ENCODE measurements around the gene DNAH3. TPM values are rescaled to one million over a fixed set of nuclear protein-coding genes. Genes with fewer than 3 reads are reported as not detected.

Gene DNAH3
- total and polyA plus RNA-seq, 2 of the 13 experiments (the other 11 are each of a cell fraction or from before 2014, with no cell fraction given): 0.07 to 0.08 TPM

DNA sequence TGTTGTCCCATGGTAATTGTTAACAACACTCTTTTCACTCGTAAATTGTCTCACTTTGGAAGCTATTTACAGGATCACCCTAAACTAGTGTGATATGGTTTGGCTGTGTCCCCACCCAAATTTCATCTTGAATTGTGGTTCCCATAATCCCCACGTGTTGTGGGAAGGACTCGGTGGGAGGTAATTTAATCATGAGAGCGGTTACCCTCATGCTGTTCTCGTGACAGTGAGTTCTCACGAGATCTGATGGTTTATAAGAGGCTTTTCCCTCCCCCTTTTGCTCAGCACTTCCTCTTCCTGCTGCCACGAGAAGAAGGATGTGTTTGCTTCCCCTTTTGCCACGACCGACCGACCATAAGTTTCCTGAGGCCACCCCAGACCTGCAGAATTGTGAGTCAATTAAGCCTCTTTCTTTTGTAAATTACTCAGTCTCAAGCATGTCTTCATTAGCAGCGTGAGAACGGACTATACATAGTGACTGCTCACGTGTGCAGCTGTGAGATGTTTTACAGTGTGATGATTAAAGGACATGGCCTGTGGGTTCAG, 34.4 kb downstream of the DNAH3 start (continued):
- TF ChIP-seq, protein P1, sequence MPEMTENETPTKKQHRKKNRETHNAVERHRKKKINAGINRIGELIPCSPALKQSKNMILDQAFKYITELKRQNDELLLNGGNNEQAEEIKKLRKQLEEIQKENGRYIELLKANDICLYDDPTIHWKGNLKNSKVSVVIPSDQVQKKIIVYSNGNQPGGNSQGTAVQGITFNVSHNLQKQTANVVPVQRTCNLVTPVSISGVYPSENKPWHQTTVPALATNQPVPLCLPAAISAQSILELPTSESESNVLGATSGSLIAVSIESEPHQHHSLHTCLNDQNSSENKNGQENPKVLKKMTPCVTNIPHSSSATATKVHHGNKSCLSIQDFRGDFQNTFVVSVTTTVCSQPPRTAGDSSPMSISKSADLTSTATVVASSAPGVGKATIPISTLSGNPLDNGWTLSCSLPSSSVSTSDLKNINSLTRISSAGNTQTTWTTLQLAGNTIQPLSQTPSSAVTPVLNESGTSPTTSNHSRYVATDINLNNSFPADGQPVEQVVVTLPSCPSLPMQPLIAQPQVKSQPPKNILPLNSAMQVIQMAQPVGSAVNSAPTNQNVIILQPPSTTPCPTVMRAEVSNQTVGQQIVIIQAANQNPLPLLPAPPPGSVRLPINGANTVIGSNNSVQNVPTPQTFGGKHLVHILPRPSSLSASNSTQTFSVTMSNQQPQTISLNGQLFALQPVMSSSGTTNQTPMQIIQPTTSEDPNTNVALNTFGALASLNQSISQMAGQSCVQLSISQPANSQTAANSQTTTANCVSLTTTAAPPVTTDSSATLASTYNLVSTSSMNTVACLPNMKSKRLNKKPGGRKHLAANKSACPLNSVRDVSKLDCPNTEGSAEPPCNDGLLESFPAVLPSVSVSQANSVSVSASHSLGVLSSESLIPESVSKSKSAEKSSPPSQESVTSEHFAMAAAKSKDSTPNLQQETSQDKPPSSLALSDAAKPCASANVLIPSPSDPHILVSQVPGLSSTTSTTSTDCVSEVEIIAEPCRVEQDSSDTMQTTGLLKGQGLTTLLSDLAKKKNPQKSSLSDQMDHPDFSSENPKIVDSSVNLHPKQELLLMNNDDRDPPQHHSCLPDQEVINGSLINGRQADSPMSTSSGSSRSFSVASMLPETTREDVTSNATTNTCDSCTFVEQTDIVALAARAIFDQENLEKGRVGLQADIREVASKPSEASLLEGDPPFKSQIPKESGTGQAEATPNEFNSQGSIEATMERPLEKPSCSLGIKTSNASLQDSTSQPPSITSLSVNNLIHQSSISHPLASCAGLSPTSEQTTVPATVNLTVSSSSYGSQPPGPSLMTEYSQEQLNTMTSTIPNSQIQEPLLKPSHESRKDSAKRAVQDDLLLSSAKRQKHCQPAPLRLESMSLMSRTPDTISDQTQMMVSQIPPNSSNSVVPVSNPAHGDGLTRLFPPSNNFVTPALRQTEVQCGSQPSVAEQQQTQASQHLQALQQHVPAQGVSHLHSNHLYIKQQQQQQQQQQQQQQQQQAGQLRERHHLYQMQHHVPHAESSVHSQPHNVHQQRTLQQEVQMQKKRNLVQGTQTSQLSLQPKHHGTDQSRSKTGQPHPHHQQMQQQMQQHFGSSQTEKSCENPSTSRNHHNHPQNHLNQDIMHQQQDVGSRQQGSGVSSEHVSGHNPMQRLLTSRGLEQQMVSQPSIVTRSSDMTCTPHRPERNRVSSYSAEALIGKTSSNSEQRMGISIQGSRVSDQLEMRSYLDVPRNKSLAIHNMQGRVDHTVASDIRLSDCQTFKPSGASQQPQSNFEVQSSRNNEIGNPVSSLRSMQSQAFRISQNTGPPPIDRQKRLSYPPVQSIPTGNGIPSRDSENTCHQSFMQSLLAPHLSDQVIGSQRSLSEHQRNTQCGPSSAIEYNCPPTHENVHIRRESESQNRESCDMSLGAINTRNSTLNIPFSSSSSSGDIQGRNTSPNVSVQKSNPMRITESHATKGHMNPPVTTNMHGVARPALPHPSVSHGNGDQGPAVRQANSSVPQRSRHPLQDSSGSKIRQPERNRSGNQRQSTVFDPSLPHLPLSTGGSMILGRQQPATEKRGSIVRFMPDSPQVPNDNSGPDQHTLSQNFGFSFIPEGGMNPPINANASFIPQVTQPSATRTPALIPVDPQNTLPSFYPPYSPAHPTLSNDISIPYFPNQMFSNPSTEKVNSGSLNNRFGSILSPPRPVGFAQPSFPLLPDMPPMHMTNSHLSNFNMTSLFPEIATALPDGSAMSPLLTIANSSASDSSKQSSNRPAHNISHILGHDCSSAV (CRISPR knock-in tag; IDR thresholded peaks at IDR 0.05; ENCODE audit: borderline replicate concordance): no peak
- no peak for TF ChIP-seq KDM4B (CRISPR knock-in tag; IDR thresholded peaks at IDR 0.05)
- TF ChIP-seq DMAP1 (CRISPR knock-in tag; IDR thresholded peaks at IDR 0.05): no peak
- no peak for TF ChIP-seq HIVEP1 (CRISPR knock-in tag; IDR thresholded peaks at IDR 0.05)
- TF ChIP-seq ZFP82 (CRISPR knock-in tag; IDR thresholded peaks at IDR 0.05; ENCODE audit: borderline replicate concordance): no peak
- no peak for TF ChIP-seq PLRG1 (conservative IDR thresholded peaks at IDR 0.05)
- TF ChIP-seq, protein P2, sequence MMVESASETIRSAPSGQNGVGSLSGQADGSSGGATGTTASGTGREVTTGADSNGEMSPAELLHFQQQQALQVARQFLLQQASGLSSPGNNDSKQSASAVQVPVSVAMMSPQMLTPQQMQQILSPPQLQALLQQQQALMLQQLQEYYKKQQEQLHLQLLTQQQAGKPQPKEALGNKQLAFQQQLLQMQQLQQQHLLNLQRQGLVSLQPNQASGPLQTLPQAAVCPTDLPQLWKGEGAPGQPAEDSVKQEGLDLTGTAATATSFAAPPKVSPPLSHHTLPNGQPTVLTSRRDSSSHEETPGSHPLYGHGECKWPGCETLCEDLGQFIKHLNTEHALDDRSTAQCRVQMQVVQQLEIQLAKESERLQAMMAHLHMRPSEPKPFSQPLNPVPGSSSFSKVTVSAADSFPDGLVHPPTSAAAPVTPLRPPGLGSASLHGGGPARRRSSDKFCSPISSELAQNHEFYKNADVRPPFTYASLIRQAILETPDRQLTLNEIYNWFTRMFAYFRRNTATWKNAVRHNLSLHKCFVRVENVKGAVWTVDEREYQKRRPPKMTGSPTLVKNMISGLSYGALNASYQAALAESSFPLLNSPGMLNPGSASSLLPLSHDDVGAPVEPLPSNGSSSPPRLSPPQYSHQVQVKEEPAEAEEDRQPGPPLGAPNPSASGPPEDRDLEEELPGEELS (CRISPR knock-in tag; IDR thresholded peaks at IDR 0.05): no peak
- TF ChIP-seq, protein P3, sequence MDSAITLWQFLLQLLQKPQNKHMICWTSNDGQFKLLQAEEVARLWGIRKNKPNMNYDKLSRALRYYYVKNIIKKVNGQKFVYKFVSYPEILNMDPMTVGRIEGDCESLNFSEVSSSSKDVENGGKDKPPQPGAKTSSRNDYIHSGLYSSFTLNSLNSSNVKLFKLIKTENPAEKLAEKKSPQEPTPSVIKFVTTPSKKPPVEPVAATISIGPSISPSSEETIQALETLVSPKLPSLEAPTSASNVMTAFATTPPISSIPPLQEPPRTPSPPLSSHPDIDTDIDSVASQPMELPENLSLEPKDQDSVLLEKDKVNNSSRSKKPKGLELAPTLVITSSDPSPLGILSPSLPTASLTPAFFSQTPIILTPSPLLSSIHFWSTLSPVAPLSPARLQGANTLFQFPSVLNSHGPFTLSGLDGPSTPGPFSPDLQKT (CRISPR knock-in tag; IDR thresholded peaks at IDR 0.05; ENCODE audit: borderline replicate concordance): no peak
- TF ChIP-seq, protein P4, sequence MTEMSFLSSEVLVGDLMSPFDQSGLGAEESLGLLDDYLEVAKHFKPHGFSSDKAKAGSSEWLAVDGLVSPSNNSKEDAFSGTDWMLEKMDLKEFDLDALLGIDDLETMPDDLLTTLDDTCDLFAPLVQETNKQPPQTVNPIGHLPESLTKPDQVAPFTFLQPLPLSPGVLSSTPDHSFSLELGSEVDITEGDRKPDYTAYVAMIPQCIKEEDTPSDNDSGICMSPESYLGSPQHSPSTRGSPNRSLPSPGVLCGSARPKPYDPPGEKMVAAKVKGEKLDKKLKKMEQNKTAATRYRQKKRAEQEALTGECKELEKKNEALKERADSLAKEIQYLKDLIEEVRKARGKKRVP (CRISPR knock-in tag; IDR thresholded peaks at IDR 0.05): peak in 1 of 2 experiments; percentile 28; a peak in 1 of 4 replicates
- no peak for TF ChIP-seq SP140L (CRISPR knock-in tag; IDR thresholded peaks at IDR 0.05; ENCODE audit: borderline replicate concordance)
- TF ChIP-seq SMARCE1 (IDR thresholded peaks at IDR 0.05; ENCODE audit: borderline replicate concordance): no peak
- TF ChIP-seq ZBTB38 (CRISPR knock-in tag; IDR thresholded peaks at IDR 0.05): peak; percentile 25; the same call in 1 of the 2 replicates
- no peak for TF ChIP-seq ZNF773 (CRISPR knock-in tag; IDR thresholded peaks at IDR 0.05; ENCODE audit: borderline replicate concordance)
- TF ChIP-seq, protein P5, sequence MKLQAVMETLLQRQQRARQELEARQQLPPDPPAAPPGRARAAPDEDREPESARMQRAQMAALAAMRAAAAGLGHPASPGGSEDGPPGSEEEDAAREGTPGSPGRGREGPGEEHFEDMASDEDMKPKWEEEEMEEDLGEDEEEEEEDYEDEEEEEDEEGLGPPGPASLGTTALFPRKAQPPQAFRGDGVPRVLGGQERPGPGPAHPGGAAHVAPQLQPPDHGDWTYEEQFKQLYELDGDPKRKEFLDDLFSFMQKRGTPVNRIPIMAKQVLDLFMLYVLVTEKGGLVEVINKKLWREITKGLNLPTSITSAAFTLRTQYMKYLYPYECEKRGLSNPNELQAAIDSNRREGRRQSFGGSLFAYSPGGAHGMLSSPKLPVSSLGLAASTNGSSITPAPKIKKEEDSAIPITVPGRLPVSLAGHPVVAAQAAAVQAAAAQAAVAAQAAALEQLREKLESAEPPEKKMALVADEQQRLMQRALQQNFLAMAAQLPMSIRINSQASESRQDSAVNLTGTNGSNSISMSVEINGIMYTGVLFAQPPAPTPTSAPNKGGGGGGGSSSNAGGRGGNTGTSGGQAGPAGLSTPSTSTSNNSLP (IDR thresholded peaks at IDR 0.05; ENCODE audit: low read depth, low read length): no peak
- TF ChIP-seq ZNF326 (CRISPR knock-in tag; IDR thresholded peaks at IDR 0.05; ENCODE audit: borderline replicate concordance): no peak
- no peak for TF ChIP-seq ZNF12 (CRISPR knock-in tag; IDR thresholded peaks at IDR 0.05)

Data from HepG2 (cell line).